GM20431 (cell line): ENCODE data around the gene CNN2.
"Not testable (repeated sequence)": the region's sequence is repeated elsewhere in the genome, so short reads cannot be mapped to it uniquely, and the experiment has no call there.

Source experiments
- in situ Hi-C: fragments of 300-500 bp; cut with MseI, MboI; formaldehyde crosslinking; loops from one replicate; pipeline ENCODE4 v1.15.0; 2020; ENCODE audit warnings: low sequenced_read_pairs; ENCODE audit not compliant: unreplicated experiment

CNN2 gene

DNA sequence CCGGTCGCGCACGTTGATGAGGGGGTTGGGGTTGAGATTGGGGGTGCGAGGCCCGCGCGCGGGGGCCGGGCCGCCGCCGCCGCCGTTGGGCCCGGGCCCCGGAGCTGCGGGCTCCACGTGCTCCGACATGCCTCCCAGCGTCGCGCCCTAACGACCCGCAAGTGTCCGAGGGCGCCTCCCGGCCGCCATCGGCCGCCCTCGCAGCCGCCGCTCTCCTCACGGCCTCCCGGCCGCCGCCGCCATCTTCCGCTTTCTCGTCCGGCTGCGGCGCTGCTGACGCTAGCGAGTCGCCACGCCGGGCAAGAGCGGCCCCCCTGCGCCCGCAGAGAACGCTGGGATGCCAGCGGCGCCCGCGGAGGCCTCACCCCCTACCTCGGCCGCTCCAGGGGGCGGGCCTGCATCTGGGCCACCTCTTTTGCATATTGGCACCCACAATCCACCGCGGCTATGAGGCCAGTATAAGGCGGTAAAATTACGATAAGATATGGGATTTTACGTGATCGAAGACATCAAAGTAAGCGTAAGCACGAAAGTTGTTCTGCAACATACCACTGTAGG, 5.5 kb upstream of the CNN2 start, which contains the start of gene TMEM259:
Gene TMEM259, minus strand, starts transcription at position 256 of the 558 bp plus-strand sequence. Its CDS starts 127 bp downstream, at position 129.
- in situ Hi-C loops: no loop called here

DNA sequence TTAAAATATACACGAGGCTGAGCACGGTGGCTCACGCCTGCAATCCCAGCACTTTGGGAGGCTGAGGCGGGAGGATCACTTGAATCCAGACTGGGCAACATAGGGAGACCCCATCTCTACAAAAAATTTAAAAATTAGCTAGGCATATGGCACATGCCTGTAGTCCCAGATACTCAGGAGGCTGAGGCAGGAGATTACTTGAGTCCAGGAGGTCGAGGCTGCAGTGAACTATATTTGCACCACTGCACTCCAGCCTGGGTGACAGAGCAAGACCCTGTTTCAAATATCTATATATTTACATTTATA, 2.6 kb upstream of the CNN2 start:
- in situ Hi-C loops: not testable (repeated sequence)

- in situ Hi-C loops: not testable (repeated sequence)
These were observed 1.3 kb upstream of the CNN2 start for GRCh38 chr19:1025080-1025479.

DNA sequence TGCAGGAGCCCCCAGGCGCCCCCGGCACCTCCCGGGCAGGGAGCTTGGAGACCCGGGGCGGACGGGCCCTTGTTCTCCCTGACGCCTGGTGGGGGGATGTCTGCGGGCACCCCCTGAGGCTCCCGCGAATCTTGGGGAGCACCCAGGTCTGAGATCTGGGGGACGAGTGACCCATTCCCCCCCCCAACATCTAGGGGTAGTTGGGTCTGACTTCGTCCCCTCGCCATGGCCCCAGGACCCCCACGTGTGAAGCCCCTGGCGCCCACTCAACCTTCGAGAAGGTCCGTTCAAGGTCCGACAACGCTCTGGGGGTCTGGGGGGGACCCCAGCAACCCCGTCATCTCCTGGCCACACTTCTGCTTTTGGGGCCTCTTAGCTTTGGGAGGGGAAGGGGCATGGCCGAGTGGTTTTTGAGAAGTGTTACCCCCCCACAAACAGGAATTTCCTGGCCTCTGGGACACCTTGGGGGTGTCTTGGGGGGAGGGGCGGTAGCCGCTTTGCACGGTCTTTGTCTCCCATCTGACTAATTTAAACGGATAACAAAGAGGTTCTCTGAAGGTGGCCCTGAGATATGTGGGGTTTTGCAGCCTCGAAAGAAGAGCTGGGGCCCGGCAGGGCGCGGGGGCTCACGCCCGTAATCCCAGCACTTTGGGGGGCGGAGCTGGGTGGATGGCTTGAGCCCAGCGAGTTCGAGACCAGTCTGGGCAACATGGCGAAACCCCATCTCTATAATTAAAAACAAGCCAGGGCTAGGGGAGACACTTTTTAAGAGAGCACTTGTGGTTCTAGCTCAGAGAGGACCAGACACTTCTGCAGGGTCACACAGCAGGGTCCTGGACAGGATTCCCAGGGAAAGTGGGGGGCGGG, 608 bp downstream of the CNN2 start:
- in situ Hi-C loops: no loop called here

DNA sequence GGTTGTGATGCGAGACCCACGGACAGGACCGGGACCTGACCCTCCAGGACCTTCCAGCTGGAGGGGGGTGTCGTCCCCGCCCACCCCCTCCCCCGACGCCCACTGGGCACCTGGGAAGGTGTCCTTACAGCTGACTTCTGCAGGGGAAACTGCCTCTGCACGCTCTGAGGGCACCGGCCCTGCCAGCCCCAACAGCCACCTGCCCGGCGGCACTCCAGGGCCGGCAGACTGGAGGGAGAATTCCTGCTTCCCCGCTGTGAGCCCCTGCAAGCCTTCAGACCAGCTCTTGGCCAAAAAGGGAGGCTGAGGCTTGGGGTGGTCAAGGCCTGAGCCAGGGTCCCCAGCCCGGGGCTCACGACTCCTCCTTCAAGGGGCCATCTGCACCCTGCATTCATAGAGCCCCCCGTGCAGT, 1.2 kb downstream of the CNN2 start:
- in situ Hi-C loops: no loop called here

DNA sequence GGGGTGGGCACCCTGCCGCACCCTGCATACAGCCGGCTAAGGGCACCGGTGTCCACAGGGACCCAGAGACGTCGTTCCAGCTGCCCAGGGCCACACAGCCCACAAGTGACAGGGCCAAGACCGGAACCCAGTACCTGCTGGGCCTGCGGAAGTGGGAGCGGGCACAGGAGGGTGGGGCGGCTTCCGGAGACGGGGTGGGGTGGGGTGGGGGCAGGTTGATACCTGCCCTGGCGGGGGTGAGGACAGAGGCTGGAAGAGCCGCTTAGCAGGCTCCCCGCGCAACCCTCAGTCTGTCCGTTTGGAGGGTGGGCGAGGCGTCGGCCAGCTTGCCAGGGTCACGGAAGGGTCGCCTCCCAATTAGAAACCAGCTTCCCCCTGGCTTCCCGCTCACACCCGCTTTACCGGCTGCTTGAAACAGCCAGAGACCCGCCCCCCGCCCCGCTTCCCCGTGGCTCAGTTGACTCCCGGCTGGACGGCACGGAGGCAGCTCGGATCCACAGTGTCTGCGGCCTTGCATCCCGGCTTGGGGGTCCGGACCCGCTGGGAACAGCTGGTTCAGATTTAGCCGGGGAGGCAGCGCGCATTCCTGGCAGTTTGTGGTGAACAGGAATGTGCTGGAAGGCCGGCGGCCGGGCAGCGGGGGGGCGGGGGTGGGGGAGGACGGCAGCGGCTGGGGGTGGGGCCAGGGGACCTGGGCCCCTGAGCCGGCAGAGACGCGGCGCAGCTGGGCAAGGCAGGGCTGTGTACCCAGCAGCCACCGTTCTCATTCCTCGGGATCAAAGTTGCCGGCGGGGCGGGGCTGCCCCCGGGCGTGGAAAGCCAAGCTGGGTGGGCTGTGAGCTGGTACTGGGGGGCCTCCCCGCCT, 1.9 kb downstream of the CNN2 start:
- in situ Hi-C loops: no loop called here

DNA sequence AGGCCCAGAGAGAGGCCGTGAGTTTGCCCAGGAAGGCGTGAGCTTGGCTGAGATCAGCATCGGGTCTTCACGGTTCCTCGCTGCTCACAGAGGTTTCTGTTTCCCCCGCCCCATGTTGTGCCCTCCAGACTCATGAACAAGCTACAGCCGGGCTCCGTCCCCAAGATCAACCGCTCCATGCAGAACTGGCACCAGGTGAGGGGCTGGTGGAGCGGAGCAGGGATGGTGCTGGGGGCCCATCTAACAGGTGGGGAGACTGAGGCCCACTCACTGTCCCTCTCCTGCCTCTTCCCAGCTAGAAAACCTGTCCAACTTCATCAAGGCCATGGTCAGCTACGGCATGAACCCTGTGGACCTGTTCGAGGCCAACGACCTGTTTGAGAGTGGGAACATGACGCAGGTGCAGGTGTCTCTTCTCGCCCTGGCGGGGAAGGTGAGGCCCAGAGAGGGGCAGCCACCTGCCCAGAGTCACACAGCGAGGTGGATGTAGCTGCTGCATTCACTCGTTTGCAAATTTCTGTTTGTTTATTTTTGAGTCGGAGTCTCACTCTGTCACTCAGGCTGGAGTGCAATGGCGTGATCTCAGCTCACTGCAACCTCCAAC, 6.0 kb downstream of the CNN2 start:
- in situ Hi-C loops: no loop called here

DNA sequence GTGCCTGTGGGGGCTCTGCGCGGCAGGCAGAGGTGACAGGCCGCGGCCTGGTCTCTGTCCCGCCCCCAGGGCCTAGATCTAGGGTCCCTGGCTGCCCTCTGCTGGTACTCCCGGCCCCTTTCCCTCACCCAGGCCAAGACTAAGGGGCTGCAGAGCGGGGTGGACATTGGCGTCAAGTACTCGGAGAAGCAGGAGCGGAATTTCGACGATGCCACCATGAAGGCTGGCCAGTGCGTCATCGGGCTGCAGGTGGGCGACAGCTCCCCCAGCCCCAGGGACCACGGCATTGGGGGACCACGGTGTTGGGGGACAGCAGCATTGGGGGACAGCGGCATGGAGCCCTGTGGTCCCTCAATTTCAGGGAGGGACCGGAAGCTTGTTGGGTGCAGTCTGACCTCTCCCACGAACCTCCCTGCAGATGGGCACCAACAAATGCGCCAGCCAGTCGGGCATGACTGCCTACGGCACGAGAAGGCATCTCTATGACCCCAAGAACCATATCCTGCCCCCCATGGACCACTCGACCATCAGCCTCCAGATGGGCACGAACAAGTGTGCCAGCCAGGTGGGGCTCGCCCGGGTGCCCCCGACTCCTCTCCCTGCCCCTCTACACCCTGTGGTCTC, 9.7 kb downstream of the CNN2 start:
- in situ Hi-C loops: no loop called here

DNA sequence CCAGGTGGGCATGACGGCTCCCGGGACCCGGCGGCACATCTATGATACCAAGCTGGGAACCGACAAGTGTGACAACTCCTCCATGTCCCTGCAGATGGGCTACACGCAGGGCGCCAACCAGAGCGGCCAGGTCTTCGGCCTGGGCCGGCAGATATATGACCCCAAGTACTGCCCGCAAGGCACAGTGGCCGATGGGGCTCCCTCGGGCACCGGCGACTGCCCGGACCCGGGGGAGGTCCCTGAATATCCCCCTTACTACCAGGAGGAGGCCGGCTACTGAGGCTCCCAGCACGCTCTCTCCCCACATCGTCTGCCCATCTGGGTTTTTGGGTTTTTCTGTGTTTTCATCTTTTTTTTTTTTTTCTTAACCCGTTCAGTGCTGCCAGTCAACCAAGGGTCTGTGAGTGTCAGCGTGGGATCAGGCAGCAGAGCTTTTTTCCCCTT, 11.2 kb downstream of the CNN2 start:
- in situ Hi-C loops: no loop called here

DNA sequence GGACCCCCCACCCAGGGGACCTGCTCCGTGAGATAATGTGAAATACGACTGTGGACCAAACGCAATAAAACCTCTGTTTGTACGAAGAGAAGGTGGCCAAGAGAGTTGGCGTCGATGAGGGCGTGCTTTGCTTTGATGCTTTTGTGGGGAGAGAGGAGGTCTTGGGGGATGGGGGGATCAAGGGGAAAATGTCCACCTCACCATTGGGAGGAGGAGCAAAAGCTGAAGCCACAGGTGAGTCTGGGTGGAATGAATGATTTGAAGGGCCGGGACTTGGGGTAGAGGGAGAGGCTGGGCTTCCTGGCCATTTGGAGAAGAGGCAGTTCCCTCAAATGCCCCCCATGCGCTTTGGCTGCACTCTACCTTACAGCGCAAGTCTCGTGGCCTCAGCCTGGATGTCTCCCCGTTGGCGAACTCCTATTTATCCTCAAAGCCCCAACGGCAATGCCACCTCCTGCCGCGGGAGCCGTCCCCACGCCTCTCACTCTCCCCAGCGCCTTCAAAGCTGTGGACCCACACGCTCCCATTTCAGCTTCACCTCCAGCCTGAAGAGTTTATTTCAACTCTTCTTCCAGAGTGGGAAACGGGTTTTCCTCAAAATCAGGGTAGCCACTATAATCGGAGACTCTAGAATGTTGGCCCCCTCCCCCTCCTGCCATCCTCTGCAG, 12.7 kb downstream of the CNN2 start:
- in situ Hi-C loops: no loop called here

DNA sequence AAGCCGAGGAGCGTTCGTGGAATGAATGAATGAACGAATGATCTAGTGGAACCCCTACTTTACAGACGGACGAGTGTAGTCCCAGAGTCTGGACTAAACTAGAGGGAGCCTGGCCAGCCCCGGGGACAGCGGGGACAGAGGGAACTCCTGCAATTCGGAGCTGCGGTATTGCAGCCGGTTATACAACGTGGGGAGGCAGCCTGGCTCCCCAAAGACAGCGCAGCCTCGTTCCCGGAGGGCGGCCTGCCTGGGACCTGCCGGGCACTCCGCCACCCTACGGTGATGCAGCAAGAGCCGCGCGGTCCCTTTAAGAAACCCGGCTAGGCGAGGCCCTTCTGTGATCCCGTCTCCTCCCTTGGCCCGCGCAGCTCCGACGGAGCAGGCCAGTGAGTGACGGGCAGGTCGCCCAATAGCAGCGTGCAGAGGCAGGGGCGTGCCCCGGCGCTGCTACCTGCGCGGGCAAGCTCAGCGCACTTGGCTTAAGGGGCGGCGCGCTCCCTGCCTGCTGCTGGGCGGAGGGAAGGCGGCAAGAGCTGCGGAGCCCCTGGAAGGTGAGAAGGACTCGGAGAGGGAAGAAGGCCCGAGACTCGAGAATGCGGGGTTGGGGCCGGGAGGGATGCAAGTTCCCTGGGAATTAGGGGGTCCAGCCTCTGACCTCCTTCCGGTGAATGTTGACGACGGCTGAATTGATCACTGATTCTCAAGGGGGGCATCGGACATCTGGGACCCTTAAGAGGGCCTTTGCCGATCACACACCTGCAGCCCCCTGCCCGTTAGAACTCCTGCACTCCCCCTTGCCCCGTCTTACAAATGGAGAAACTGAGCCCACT, 13.5 kb downstream of the CNN2 start, which contains the start of gene ABCA7:
Gene ABCA7, plus strand, starts transcription at position 462 of the 830 bp plus-strand sequence. CDS start 1,255 bp downstream, outside the sequence.
- in situ Hi-C loops: no loop called here

- in situ Hi-C loops: no loop called here
These were observed 14.3 kb downstream of the CNN2 start for GRCh38 chr19:1040476-1041271.

- in situ Hi-C loops: no loop called here
These were observed 14.9 kb downstream of the CNN2 start for GRCh38 chr19:1041272-1041834.

- in situ Hi-C loops: no loop called here
These were observed 15.7 kb downstream of the CNN2 start for GRCh38 chr19:1041835-1042685.

DNA sequence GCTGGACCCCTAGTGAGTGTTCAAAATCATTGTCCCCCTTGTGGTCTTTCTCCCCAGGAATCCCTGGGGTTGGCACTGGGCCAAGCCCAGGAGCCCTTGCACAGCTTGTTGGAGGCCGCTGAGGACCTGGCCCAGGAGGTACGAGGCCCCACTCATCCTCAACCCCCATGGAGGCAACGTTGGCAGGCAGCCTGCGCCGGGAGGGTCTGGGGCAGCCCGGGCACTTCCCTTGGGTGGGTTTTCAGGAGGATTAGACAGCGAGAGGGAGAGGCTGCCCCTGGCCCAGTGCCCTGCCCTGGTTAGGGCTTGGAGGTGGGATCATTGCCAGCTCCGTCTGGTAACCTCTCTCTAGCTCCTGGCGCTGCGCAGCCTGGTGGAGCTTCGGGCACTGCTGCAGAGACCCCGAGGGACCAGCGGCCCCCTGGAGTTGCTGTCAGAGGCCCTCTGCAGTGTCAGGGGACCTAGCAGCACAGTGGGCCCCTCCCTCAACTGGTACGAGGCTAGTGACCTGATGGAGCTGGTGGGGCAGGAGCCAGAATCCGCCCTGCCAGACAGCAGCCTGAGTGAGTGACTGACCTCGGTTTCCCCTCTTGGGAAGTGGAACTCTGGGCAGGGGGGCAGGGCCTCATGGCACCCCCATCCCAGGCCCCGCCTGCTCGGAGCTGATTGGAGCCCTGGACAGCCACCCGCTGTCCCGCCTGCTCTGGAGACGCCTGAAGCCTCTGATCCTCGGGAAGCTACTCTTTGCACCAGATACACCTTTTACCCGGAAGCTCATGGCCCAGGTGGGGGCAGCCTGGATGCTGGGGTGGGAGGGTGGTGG, 16.5 kb downstream of the CNN2 start:
- in situ Hi-C loops: no loop called here

GRCh38 chr19:1045247-1045603, 18.8 kb downstream of the CNN2 start:
- in situ Hi-C loops: no loop called here
